Activated CD4-positive, alpha-beta T cell treated with anti-CD3 and anti-CD28 coated beads, Interleukin-2, amount 10 ng/mL, durations not matched to agents 7 days and 5 days (primary cell): ENCODE measurements around the gene GAK. TPM values are rescaled to one million over a fixed set of nuclear protein-coding genes. Genes with fewer than 3 reads are reported as not detected.

Source experiments
- CTCF ChIA-PET: fragments of 350-600 bp; sonication (Branson Sonifier 250); formaldehyde crosslinking; loops from one replicate; lab custom pipeline; 2021; ENCODE audit warnings: antibody characterized with exemption; lab: Charles Lee
- POLR2A ChIA-PET: fragments of 350-600 bp; sonication (Branson Sonifier 250); formaldehyde crosslinking; loops from one replicate; lab custom pipeline; 2021; ENCODE audit warnings: antibody characterized with exemption; lab: Charles Lee
- DNase-seq: peaks from one replicate; pipeline ENCODE4 v3.0.0-alpha.2; 2020
- H3K27ac Mint-ChIP-seq: one replicate; pipeline ENCODE4 v1.8.0; 2021; ENCODE audit warnings: mild to moderate bottlenecking, moderate library complexity, mixed read lengths
- H3K27me3 Mint-ChIP-seq: one replicate; pipeline ENCODE4 v1.8.0; 2021; ENCODE audit warnings: mixed read lengths
- H3K36me3 Mint-ChIP-seq: one replicate; pipeline ENCODE4 v1.8.0; 2021; ENCODE audit warnings: low read depth, mixed read lengths
- H3K4me1 Mint-ChIP-seq: one replicate; pipeline ENCODE4 v1.8.0; 2021; ENCODE audit warnings: mixed read lengths
- H3K4me3 Mint-ChIP-seq: one replicate; pipeline ENCODE4 v1.8.0; 2021; ENCODE audit warnings: mild to moderate bottlenecking, moderate library complexity, mixed read lengths
- H3K9me3 Mint-ChIP-seq: one replicate; pipeline ENCODE4 v1.8.0; 2021; ENCODE audit warnings: mixed read lengths
- total RNA-seq, 2 experiments: library from RNA; stranded (reverse); gene quantifications; one replicate each; pipeline ENCODE4 v1.2.3, GENCODE V29; 2021

The GAK gene
- total RNA-seq, 2 experiments from 2014 or later, result 133 to 148 TPM

- peaks cover 22% of the 10 kb centered on the region for H3K27me3 Mint-ChIP-seq
- H3K4me1 Mint-ChIP-seq, result peaks cover 6% of the 10 kb centered on the region
- no peak for DNase-seq
- H3K27ac Mint-ChIP-seq, result no peak overlapping the region
- peaks cover 2% of the 10 kb centered on the region for H3K36me3 Mint-ChIP-seq
- ChIA-PET POLR2A (no interaction called here), CTCF (interaction anchor here (1.2 kb wide), 1 partner anchor 14 kb away, joined by 3 read pairs; no protein-coding TSS in a partner anchor)
- no peak overlapping the region for H3K4me3 Mint-ChIP-seq
- H3K9me3 Mint-ChIP-seq, result peaks cover 2% of the 10 kb centered on the region
Observed at GRCh38 chr4:829291-829690, 102.8 kb downstream of the GAK start.

GRCh38 chr4:828641-829271, 103.4 kb downstream of the GAK start:
- DNase-seq, result no peak
- ChIA-PET POLR2A (interaction anchor here (0.6 kb wide), 1 partner anchor 405 kb away, joined by 3 read pairs; no protein-coding TSS in a partner anchor), CTCF (interaction anchor here (1.2 kb wide), 1 partner anchor 13 kb away, joined by 3 read pairs; no protein-coding TSS in a partner anchor)
- Mint-ChIP-seq H3K27ac (no peak overlapping the region), H3K36me3 (peaks cover 2% of the 10 kb centered on the region), H3K9me3 (peaks cover 2% of the 10 kb centered on the region), H3K4me3 (no peak overlapping the region), H3K4me1 (peaks cover 6% of the 10 kb centered on the region), H3K27me3 (peaks cover 25% of the 10 kb centered on the region)

- ChIA-PET POLR2A (no interaction called here), CTCF (no interaction called here)
- H3K4me3 Mint-ChIP-seq, result no peak overlapping the region
- H3K36me3 Mint-ChIP-seq, result peaks cover 2% of the 10 kb centered on the region
- H3K9me3 Mint-ChIP-seq, result peaks cover 2% of the 10 kb centered on the region
- no peak overlapping the region for H3K27ac Mint-ChIP-seq
- H3K4me1 Mint-ChIP-seq, result peaks cover 2% of the 10 kb centered on the region
- DNase-seq, result no peak
- peaks cover 34% of the 10 kb centered on the region for H3K27me3 Mint-ChIP-seq
Observed at GRCh38 chr4:827209-828081, 104.7 kb downstream of the GAK start.

- Mint-ChIP-seq H3K4me3 (no peak overlapping the region), H3K27ac (no peak overlapping the region), H3K9me3 (peaks cover 2% of the 10 kb centered on the region), H3K4me1 (peaks cover 2% of the 10 kb centered on the region), H3K36me3 (peaks cover 2% of the 10 kb centered on the region), H3K27me3 (peaks cover 41% of the 10 kb centered on the region)
- ChIA-PET CTCF (no interaction called here), POLR2A (no interaction called here)
- DNase-seq, result no peak
Observed at GRCh38 chr4:826508-827208, 105.5 kb downstream of the GAK start.

GRCh38 chr4:825971-826330, 106.2 kb downstream of the GAK start, which contains the start of gene CPLX1:
TSS of gene CPLX1 (minus strand) at chr4:826129. CDS start at chr4:824522, 1,607 bp downstream.
- H3K4me1 Mint-ChIP-seq, result peaks cover 2% of the 10 kb centered on the region
- CTCF ChIA-PET, result interaction anchor here (0.6 kb wide), 1 partner anchor 223 kb away, joined by 3 read pairs; no protein-coding TSS in a partner anchor
- no peak within 1 kb of the TSS for H3K27ac Mint-ChIP-seq
- no peak for DNase-seq
- no peaks in the 10 kb centered on the region for H3K9me3 Mint-ChIP-seq
- peaks cover 41% of the 10 kb centered on the region for H3K27me3 Mint-ChIP-seq
- POLR2A ChIA-PET, result no interaction called here
- no peak within 1 kb of the TSS for H3K4me3 Mint-ChIP-seq
- H3K36me3 Mint-ChIP-seq, result no peaks in the 10 kb centered on the region

GRCh38 chr4:825063-825970, 106.8 kb downstream of the GAK start:
- H3K4me1 Mint-ChIP-seq, result peaks cover 2% of the 10 kb centered on the region
- H3K27ac Mint-ChIP-seq, result no peak overlapping the region
- peak; percentile 22 for DNase-seq
- no peaks in the 10 kb centered on the region for H3K9me3 Mint-ChIP-seq
- ChIA-PET CTCF (interaction anchor here (0.6 kb wide), 1 partner anchor 222 kb away, joined by 3 read pairs; no protein-coding TSS in a partner anchor), POLR2A (no interaction called here)
- no peaks in the 10 kb centered on the region for H3K36me3 Mint-ChIP-seq
- no peak overlapping the region for H3K4me3 Mint-ChIP-seq
- peaks cover 41% of the 10 kb centered on the region for H3K27me3 Mint-ChIP-seq

- DNase-seq, result no peak
- H3K4me3 Mint-ChIP-seq, result no peak overlapping the region
- no peak overlapping the region for H3K27ac Mint-ChIP-seq
- ChIA-PET POLR2A (no interaction called here), CTCF (no interaction called here)
- no peaks in the 10 kb centered on the region for H3K9me3 Mint-ChIP-seq
- H3K36me3 Mint-ChIP-seq, result no peaks in the 10 kb centered on the region
- H3K4me1 Mint-ChIP-seq, result peaks cover 2% of the 10 kb centered on the region
- H3K27me3 Mint-ChIP-seq, result peaks cover 41% of the 10 kb centered on the region
Observed at GRCh38 chr4:824461-825062, 107.6 kb downstream of the GAK start.

- Mint-ChIP-seq H3K9me3 (no peaks in the 10 kb centered on the region), H3K27ac (no peak overlapping the region), H3K4me1 (peaks cover 2% of the 10 kb centered on the region), H3K27me3 (peaks cover 41% of the 10 kb centered on the region), H3K4me3 (no peak overlapping the region), H3K36me3 (no peaks in the 10 kb centered on the region)
- DNase-seq, result no peak
- POLR2A ChIA-PET, result no interaction called here
- CTCF ChIA-PET, result no interaction called here
Observed at GRCh38 chr4:823761-824460, 108.2 kb downstream of the GAK start.

- Mint-ChIP-seq H3K27me3 (peaks cover 36% of the 10 kb centered on the region), H3K4me3 (no peak overlapping the region), H3K4me1 (peaks cover 2% of the 10 kb centered on the region), H3K36me3 (no peaks in the 10 kb centered on the region), H3K9me3 (no peaks in the 10 kb centered on the region), H3K27ac (no peak overlapping the region)
- DNase-seq, result no peak
- POLR2A ChIA-PET, result no interaction called here
- CTCF ChIA-PET, result no interaction called here
Observed at GRCh38 chr4:823176-823760, 108.8 kb downstream of the GAK start.

- POLR2A ChIA-PET, result no interaction called here
- Mint-ChIP-seq H3K27me3 (peaks cover 29% of the 10 kb centered on the region), H3K9me3 (no peaks in the 10 kb centered on the region), H3K27ac (no peak overlapping the region), H3K4me1 (no peaks in the 10 kb centered on the region), H3K4me3 (no peak overlapping the region), H3K36me3 (no peaks in the 10 kb centered on the region)
- CTCF ChIA-PET, result no interaction called here
- no peak for DNase-seq
Observed at GRCh38 chr4:822361-823175, 109.5 kb downstream of the GAK start.
